ENCODE results near the gene EXTL2.

EXTL2 gene

GRCh38 chr1:100904528-100904927 is 9.9 kb upstream of the EXTL2 start:
- no peak for ATAC-seq
- TF ChIP-seq BACH2 (CRISPR knock-in tag; IDR thresholded peaks at IDR 0.05; ENCODE audit: borderline replicate concordance) (no peak), ZNF565 (CRISPR knock-in tag; conservative IDR thresholded peaks at IDR 0.05; ENCODE audit: low read depth) (no peak), ESRRG (CRISPR knock-in tag; IDR thresholded peaks at IDR 0.05) (no peak), ZFP30 (CRISPR knock-in tag; IDR thresholded peaks at IDR 0.05) (no peak), PATZ1 (CRISPR knock-in tag; IDR thresholded peaks at IDR 0.05; ENCODE audit: borderline replicate concordance) (no peak), OSR1 (CRISPR knock-in tag; IDR thresholded peaks at IDR 0.05) (no peak), CSDC2 (CRISPR knock-in tag; IDR thresholded peaks at IDR 0.05) (no peak), ZFP3 (CRISPR knock-in tag; IDR thresholded peaks at IDR 0.05) (no peak), ZC3H10 (CRISPR knock-in tag; IDR thresholded peaks at IDR 0.05) (no peak), TOX (CRISPR knock-in tag; IDR thresholded peaks at IDR 0.05; ENCODE audit: borderline replicate concordance) (no peak), TCF4 (CRISPR knock-in tag; IDR thresholded peaks at IDR 0.05; ENCODE audit: borderline replicate concordance) (no peak), ISL1 (CRISPR knock-in tag; IDR thresholded peaks at IDR 0.05) (no peak), TSHZ2 (CRISPR knock-in tag; IDR thresholded peaks at IDR 0.05) (no peak), SNAI2 (CRISPR knock-in tag; IDR thresholded peaks at IDR 0.05) (no peak), ZNF8 (CRISPR knock-in tag; IDR thresholded peaks at IDR 0.05) (no peak)
- TF ChIP-seq, protein P1, sequence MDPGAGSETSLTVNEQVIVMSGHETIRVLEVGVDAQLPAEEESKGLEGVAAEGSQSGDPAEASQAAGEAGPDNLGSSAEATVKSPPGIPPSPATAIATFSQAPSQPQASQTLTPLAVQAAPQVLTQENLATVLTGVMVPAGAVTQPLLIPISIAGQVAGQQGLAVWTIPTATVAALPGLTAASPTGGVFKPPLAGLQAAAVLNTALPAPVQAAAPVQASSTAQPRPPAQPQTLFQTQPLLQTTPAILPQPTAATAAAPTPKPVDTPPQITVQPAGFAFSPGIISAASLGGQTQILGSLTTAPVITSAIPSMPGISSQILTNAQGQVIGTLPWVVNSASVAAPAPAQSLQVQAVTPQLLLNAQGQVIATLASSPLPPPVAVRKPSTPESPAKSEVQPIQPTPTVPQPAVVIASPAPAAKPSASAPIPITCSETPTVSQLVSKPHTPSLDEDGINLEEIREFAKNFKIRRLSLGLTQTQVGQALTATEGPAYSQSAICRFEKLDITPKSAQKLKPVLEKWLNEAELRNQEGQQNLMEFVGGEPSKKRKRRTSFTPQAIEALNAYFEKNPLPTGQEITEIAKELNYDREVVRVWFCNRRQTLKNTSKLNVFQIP (CRISPR knock-in tag; IDR thresholded peaks at IDR 0.05; ENCODE audit: borderline replicate concordance, low read depth) = no peak
- TF ChIP-seq, protein P2, sequence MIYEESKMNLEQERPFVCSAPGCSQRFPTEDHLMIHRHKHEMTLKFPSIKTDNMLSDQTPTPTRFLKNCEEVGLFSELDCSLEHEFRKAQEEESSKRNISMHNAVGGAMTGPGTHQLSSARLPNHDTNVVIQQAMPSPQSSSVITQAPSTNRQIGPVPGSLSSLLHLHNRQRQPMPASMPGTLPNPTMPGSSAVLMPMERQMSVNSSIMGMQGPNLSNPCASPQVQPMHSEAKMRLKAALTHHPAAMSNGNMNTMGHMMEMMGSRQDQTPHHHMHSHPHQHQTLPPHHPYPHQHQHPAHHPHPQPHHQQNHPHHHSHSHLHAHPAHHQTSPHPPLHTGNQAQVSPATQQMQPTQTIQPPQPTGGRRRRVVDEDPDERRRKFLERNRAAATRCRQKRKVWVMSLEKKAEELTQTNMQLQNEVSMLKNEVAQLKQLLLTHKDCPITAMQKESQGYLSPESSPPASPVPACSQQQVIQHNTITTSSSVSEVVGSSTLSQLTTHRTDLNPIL (CRISPR knock-in tag; IDR thresholded peaks at IDR 0.05; ENCODE audit: low read depth) = no peak
- TF ChIP-seq, protein P3, sequence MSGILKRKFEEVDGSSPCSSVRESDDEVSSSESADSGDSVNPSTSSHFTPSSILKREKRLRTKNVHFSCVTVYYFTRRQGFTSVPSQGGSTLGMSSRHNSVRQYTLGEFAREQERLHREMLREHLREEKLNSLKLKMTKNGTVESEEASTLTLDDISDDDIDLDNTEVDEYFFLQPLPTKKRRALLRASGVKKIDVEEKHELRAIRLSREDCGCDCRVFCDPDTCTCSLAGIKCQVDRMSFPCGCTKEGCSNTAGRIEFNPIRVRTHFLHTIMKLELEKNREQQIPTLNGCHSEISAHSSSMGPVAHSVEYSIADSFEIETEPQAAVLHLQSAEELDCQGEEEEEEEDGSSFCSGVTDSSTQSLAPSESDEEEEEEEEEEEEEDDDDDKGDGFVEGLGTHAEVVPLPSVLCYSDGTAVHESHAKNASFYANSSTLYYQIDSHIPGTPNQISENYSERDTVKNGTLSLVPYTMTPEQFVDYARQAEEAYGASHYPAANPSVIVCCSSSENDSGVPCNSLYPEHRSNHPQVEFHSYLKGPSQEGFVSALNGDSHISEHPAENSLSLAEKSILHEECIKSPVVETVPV (CRISPR knock-in tag; IDR thresholded peaks at IDR 0.05) = no peak

DNA sequence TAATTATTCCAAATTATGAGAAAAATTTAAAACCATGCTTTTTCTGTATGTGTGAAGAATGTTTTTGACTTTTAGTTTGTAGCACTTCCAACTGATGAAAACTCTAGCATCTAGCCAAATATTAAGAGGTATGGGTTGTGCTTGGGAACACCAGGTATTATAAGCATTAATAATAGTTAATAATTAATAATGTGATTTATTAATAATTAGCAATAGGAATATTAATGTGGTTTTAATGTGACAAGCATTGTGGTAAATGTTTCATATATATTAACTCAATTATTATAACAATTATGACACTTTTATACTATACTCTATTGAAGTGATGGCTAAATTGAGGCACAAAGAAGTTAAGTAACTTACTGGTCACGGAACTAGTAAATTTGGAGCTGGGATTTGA is 9.1 kb upstream of the EXTL2 start:
- no peak for ATAC-seq
- no peak for TF ChIP-seq TOX (CRISPR knock-in tag; IDR thresholded peaks at IDR 0.05; ENCODE audit: borderline replicate concordance)
- no peak for TF ChIP-seq ZC3H10 (CRISPR knock-in tag; IDR thresholded peaks at IDR 0.05)
- no peak for TF ChIP-seq ESRRG (CRISPR knock-in tag; IDR thresholded peaks at IDR 0.05)
- no peak for TF ChIP-seq PATZ1 (CRISPR knock-in tag; IDR thresholded peaks at IDR 0.05; ENCODE audit: borderline replicate concordance)
- TF ChIP-seq ZNF70 (CRISPR knock-in tag; IDR thresholded peaks at IDR 0.05) = no peak
- TF ChIP-seq TSHZ2 (CRISPR knock-in tag; IDR thresholded peaks at IDR 0.05) = no peak
- TF ChIP-seq OSR1 (CRISPR knock-in tag; IDR thresholded peaks at IDR 0.05) = no peak
- no peak for TF ChIP-seq ZFP3 (CRISPR knock-in tag; IDR thresholded peaks at IDR 0.05)
- TF ChIP-seq ZNF8 (CRISPR knock-in tag; IDR thresholded peaks at IDR 0.05) = no peak
- TF ChIP-seq GLIS3 (CRISPR knock-in tag; IDR thresholded peaks at IDR 0.05) = no peak
- TF ChIP-seq, protein P3 (CRISPR knock-in tag; IDR thresholded peaks at IDR 0.05) = no peak
- TF ChIP-seq RARB (CRISPR knock-in tag; IDR thresholded peaks at IDR 0.05) = no peak

Data from SK-N-SH treated with all-trans-retinoic acid at 6 μM for 48 hours (cell line).